ENCODE measurements around the gene TLE3. TPM values are rescaled to one million over a fixed set of nuclear protein-coding genes. Genes with fewer than 3 reads are reported as not detected.

TLE3 gene
- total RNA-seq, 1 donor from 2014 or later: 58.8 TPM

- intact Hi-C loops (cut with DNase I): no loop called here
- Histone ChIP-seq H3K27me3 (no peaks in the 10 kb centered on the region), H3K27ac (no peak overlapping the region), H3K36me3 (no peaks in the 10 kb centered on the region), H3K4me3 (no peak overlapping the region), H3K9me3 (no peaks in the 10 kb centered on the region), H3K4me1 (peaks cover 12% of the 10 kb centered on the region)
- no peak for TF ChIP-seq CTCF (IDR thresholded peaks at IDR 0.05)
- no peak for ATAC-seq
- DNase-seq: no peak
Measured at GRCh38 chr15:70109531-70109930, 11.8 kb upstream of the TLE3 start.

DNA sequence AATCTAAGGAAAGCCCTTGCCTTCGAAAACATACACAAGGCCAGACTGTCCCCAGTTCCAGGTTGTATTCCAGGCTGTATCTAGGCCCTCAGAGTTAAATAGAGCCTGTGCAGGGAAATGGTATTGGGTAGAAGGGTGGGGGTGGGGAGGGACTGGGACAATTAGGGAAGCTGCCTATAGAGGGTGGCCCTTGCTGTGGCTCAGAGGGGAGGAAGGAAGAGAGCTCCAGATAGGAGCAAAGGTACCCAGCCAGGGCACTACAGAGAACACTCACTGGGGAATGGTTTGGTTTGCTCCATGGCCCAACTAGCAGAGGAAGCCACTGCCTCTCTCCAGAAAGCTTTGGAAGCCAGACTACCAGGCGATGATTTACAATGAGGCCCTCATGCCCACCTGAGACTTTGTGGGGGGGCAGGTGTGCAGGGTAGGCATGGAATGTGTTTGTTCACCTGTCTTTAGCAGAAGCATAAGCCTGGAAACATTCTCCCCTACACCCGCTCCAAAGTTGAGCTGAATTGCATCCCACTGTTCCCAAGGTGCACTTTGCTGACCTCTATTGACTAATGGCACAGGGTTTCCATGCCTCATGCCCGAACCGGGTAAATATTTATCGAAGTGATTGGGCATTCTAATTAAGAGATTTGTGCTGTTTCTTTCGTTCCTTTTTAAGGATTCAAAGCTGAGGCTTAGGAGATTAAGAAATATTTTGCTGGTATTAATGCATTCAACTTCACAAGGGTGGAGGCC, 6.3 kb upstream of the TLE3 start:
- ATAC-seq: no peak
- intact Hi-C loops (cut with DNase I): no loop called here

GRCh38 chr15:70102827-70103226, 5.1 kb upstream of the TLE3 start:
- no peak for TF ChIP-seq CTCF (IDR thresholded peaks at IDR 0.05)
- Histone ChIP-seq H3K27ac (no peak overlapping the region), H3K36me3 (no peaks in the 10 kb centered on the region), H3K4me1 (peaks cover 30% of the 10 kb centered on the region), H3K9me3 (no peaks in the 10 kb centered on the region), H3K4me3 (no peak overlapping the region), H3K27me3 (no peaks in the 10 kb centered on the region)
- intact Hi-C loops (cut with DNase I): no loop called here
- ATAC-seq (no peak), DNase-seq (no peak)

More for the DNA sequence above, 6.3 kb upstream of the TLE3 start:
- no peak for TF ChIP-seq CTCF (IDR thresholded peaks at IDR 0.05)
- Histone ChIP-seq H3K36me3 (no peaks in the 10 kb centered on the region), H3K4me1 (peaks cover 22% of the 10 kb centered on the region), H3K27ac (no peak overlapping the region), H3K27me3 (no peaks in the 10 kb centered on the region), H3K9me3 (no peaks in the 10 kb centered on the region), H3K4me3 (no peak overlapping the region)
- no peak for DNase-seq

GRCh38 chr15:70101459-70102113, 3.9 kb upstream of the TLE3 start:
- no peak overlapping the region for H3K27ac ChIP-seq
- H3K9me3 ChIP-seq: no peaks in the 10 kb centered on the region
- peak overlapping the region; percentile 26 for H3K4me3 ChIP-seq
- H3K36me3 ChIP-seq: no peaks in the 10 kb centered on the region
- H3K4me1 ChIP-seq: peaks cover 30% of the 10 kb centered on the region
- ATAC-seq (no peak), DNase-seq (no peak)
- TF ChIP-seq CTCF (IDR thresholded peaks at IDR 0.05): no peak
- intact Hi-C loops (cut with DNase I): no loop called here
- no peaks in the 10 kb centered on the region for H3K27me3 ChIP-seq

DNA sequence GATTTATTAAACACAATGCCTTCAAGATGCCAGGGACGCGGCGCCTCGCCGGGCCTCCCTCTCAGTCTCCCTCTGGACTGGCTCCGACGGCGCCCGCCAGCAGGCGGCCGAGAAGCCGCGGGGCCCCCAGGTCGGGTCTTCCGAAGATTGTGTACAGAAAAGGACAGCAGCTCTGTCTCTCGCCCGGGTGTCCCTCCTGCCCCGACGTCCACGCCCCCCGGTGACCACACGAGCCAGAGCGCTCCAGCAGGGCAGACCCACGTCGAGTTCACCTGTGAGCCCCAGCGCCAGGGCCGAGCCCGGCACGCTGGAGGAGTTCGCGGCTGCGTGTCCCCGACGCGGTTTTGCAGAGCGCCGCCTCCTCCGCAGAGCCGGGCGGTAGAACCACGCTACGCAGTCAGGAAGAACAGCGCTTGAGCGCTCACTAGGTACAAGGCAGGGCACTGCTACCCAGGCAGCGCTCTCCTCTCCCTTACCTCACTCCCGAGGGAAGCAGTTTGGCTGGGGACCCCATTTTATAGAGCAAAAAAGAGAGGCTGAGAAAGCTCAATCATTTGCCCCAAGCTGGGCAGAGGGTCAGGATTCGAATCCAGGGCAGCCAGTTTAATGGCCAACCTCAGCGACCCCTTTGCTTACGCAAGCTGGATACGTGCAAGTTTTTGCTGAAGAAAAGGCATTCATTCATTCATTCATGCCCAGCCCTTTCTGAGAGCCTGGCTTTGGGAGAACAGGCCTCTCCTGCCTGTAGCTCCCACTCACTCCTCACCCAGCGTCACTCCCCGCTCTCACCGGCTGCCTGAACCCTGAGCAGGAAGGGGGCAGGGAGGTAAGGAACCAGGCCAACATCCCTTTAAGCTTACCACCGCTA, 3.0 kb upstream of the TLE3 start:
- Histone ChIP-seq H3K9me3 (no peaks in the 10 kb centered on the region), H3K4me3 (peak overlapping the region; percentile 26), H3K4me1 (peaks cover 30% of the 10 kb centered on the region), H3K36me3 (no peaks in the 10 kb centered on the region), H3K27me3 (no peaks in the 10 kb centered on the region), H3K27ac (peak overlapping the region; percentile 34)
- DNase-seq (peak; percentile 80), ATAC-seq (peak; percentile 2)
- intact Hi-C loops (cut with DNase I): no loop called here
- peak; percentile 33 for TF ChIP-seq CTCF (IDR thresholded peaks at IDR 0.05)
